ENCODE measurements around the gene CENPL. TPM values are rescaled to one million over a fixed set of nuclear protein-coding genes. Genes with fewer than 3 reads are reported as not detected.

The CENPL gene
- total and polyA plus RNA-seq, 2 of the 4 experiments (the other 2 are of a cell fraction): 6.3 to 21.1 TPM

GRCh38 chr1:173771560-173771959 is 53.1 kb downstream of the CENPL start:
- H2BK15ac ChIP-seq (ENCODE audit: low read depth, low read length): no peak overlapping the region
- no peak overlapping the region for H3K4me3 ChIP-seq (ENCODE audit: insufficient read depth, low read depth, low read length)
- H3K27ac ChIP-seq (ENCODE audit: insufficient read depth, low read length): no peak overlapping the region
- H2BK20ac ChIP-seq (ENCODE audit: low read depth, low read length): no peak overlapping the region
- ChIA-PET POLR2A (ENCODE audit: unreplicated experiment) (no interaction called here), CTCF (no interaction called here)
- peaks cover 13% of the 10 kb centered on the region for H3K36me3 ChIP-seq (ENCODE audit: control insufficient read depth, insufficient read depth, low read length)
- H3K18ac ChIP-seq (ENCODE audit: low read depth, low read length): no peak overlapping the region
- no peak overlapping the region for H2BK120ac ChIP-seq (ENCODE audit: low read depth, low read length)
- H4K5ac ChIP-seq (ENCODE audit: low read depth, low read length): no peak overlapping the region
- no peak overlapping the region for H4K91ac ChIP-seq (ENCODE audit: insufficient read depth, low read depth, low read length)
- H3K14ac ChIP-seq (replicated peaks; ENCODE audit: low read depth, low read length): no peak overlapping the region
- no peak overlapping the region for H2AFZ ChIP-seq (replicated peaks; ENCODE audit: low read length, poor library complexity)
- dilution Hi-C loops (cut with HindIII; ENCODE audit: low sequenced_read_pairs, unreplicated experiment) (no loop called here), intact Hi-C loops (cut with micrococcal nuclease) (loop anchor here (5.0 kb wide), 1 partner anchor 339 kb away; no protein-coding TSS in a partner anchor), in situ Hi-C loops (cut with MboI; ENCODE audit: low sequenced_read_pairs) (no loop called here)
- no peak overlapping the region for H2BK5ac ChIP-seq (ENCODE audit: low read depth, low read length, poor library complexity, severe bottlenecking)
- H3K9me3 ChIP-seq (ENCODE audit: control insufficient read depth, insufficient read depth, low read length): no peaks in the 10 kb centered on the region
- DNase-seq: no peak
- H2AK9ac ChIP-seq (replicated peaks; ENCODE audit: low read depth, low read length, poor library complexity): no peak overlapping the region
- TF ChIP-seq RCOR1 (IDR thresholded peaks at IDR 0.05; ENCODE audit: insufficient replicate concordance, low read length): no peak
- no peak for TF ChIP-seq MXI1 (IDR thresholded peaks at IDR 0.05; ENCODE audit: borderline replicate concordance, low read depth, low read length)
- no peak for TF ChIP-seq CTCF (conservative IDR thresholded peaks at IDR 0.05; ENCODE audit: low read depth, low read length)
- no peak for TF ChIP-seq SMC3 (IDR thresholded peaks at IDR 0.05; ENCODE audit: low read depth, low read length)
- TF ChIP-seq MAZ (IDR thresholded peaks at IDR 0.05; ENCODE audit: borderline replicate concordance, low read depth, low read length): no peak
- no peak for TF ChIP-seq NFE2L2 (IDR thresholded peaks at IDR 0.05; ENCODE audit: low read depth, low read length)
- TF ChIP-seq RFX5 (IDR thresholded peaks at IDR 0.05; ENCODE audit: low read depth, low read length): no peak
- TF ChIP-seq BHLHE40 (IDR thresholded peaks at IDR 0.05; ENCODE audit: low read depth, low read length): no peak
- TF ChIP-seq CHD1 (IDR thresholded peaks at IDR 0.05; ENCODE audit: low read depth, low read length): no peak
- no peak for TF ChIP-seq USF2 (IDR thresholded peaks at IDR 0.05; ENCODE audit: low read depth, low read length)
- no peak for TF ChIP-seq POLR2A (IDR thresholded peaks at IDR 0.05; ENCODE audit: low read depth, low read length)
- TF ChIP-seq ELK1 (IDR thresholded peaks at IDR 0.05; ENCODE audit: borderline replicate concordance, low read depth, low read length): no peak
- TF ChIP-seq RAD21 (IDR thresholded peaks at IDR 0.05; ENCODE audit: low read length): no peak
- no peak for TF ChIP-seq CEBPB (IDR thresholded peaks at IDR 0.05; ENCODE audit: low read depth, low read length)
- no peak for TF ChIP-seq FOS (IDR thresholded peaks at IDR 0.05; ENCODE audit: low read depth, low read length)
- no peak for TF ChIP-seq MAFK (IDR thresholded peaks at IDR 0.05; ENCODE audit: low read depth, low read length)
- no CpG with 5 or more reads among the region's 1 CpG for WGBS, 2 experiments (ENCODE audit: extremely low coverage in 2 of 2, insufficient read length in 1 of 2)
- no peaks in the 10 kb centered on the region for H3K4me1 ChIP-seq (ENCODE audit: control insufficient read depth, insufficient read depth, low read length)
- no peak overlapping the region for H3K4me2 ChIP-seq (ENCODE audit: low read depth, low read length)
- H3K4ac ChIP-seq (ENCODE audit: low read depth, low read length): no peak overlapping the region
- H3K79me1 ChIP-seq (ENCODE audit: low read depth in 1 of 2, low read length in 2 of 2): peaks cover 0 to 4% of the 10 kb centered on the region in 2 experiments; a peak in 1 of 4 replicates
- no peaks in the 10 kb centered on the region for H3K27me3 ChIP-seq (ENCODE audit: control insufficient read depth, insufficient read depth, low read length)
- no peak for ATAC-seq (ENCODE audit: low read depth)
- no peaks in the 10 kb centered on the region for H4K20me1 ChIP-seq (ENCODE audit: insufficient read depth, low read length)
- H3K23ac ChIP-seq (ENCODE audit: low read depth, low read length): no peak overlapping the region
- H2AK5ac ChIP-seq (ENCODE audit: low read depth, low read length): no peak overlapping the region
- H4K8ac ChIP-seq (ENCODE audit: low read depth in 2 of 2, low read length in 2 of 2): no peak overlapping the region
- no peak overlapping the region for H3K9ac ChIP-seq (ENCODE audit: low read depth, low read length)
- 0 out of 2 replicates have a peak, but pooled peaks cover 4% of the 10 kb centered on the region for H3K9me1 ChIP-seq (ENCODE audit: insufficient read depth, low read length)
- no peak overlapping the region for H3K56ac ChIP-seq (ENCODE audit: extremely low read depth, insufficient read depth, low read length)
- no TSS peak for BruUV-seq (replicated peaks)
